LNCaP clone FGC (cell line): ENCODE results near the gene CGGBP1.

Experiments used
- DNase-seq: peaks from one replicate; pipeline ENCODE4 v3.0.0-alpha.2; 2011; ENCODE audit warnings: low read depth
- H3K4me3 ChIP-seq: 2 replicates; pipeline ENCODE4 v1.5.1; 2011; ENCODE audit warnings: mild to moderate bottlenecking, low read depth, low read length, control low read depth
- CTCF ChIP-seq: IDR thresholded peaks from 2 replicates; pipeline ENCODE4 v1.5.1; 2012; ENCODE audit warnings: mild to moderate bottlenecking; ENCODE audit not compliant: control insufficient read depth, insufficient read depth; ENCODE audit errors: extremely low read depth

Gene CGGBP1

GRCh38 chr3:88058306-88058580 lies 562 bp downstream of the CGGBP1 start:
- TF ChIP-seq CTCF: no peak
- no peak for DNase-seq
- H3K4me3 ChIP-seq: peak overlapping the region; percentile 97

- TF ChIP-seq CTCF: peak; percentile 32; the same call in 1 of the 2 replicates
- no peak for DNase-seq
- H3K4me3 ChIP-seq: peak overlapping the region; percentile 97
Measured at GRCh38 chr3:88057630-88058305, 1.0 kb downstream of the CGGBP1 start.

- H3K4me3 ChIP-seq: no peak overlapping the region
- no peak for TF ChIP-seq CTCF
- no peak for DNase-seq
Measured at GRCh38 chr3:88046766-88047165, 12.0 kb downstream of the CGGBP1 start.

- no peak for TF ChIP-seq CTCF
- DNase-seq: no peak
- no peak overlapping the region for H3K4me3 ChIP-seq
Measured at GRCh38 chr3:88044411-88044810, 14.4 kb downstream of the CGGBP1 start.

- no peak for DNase-seq
- H3K4me3 ChIP-seq: no peak overlapping the region
- TF ChIP-seq CTCF: no peak
Measured at GRCh38 chr3:88041005-88041404, 17.8 kb downstream of the CGGBP1 start.

GRCh38 chr3:88040529-88040928 lies 18.3 kb downstream of the CGGBP1 start:
- no peak overlapping the region for H3K4me3 ChIP-seq
- no peak for DNase-seq
- no peak for TF ChIP-seq CTCF

- no peak for TF ChIP-seq CTCF
- no peak overlapping the region for H3K4me3 ChIP-seq
- no peak for DNase-seq
Measured at GRCh38 chr3:88038566-88038965, 20.2 kb downstream of the CGGBP1 start.
